H9 (cell line): ENCODE measurements around the gene LARP4B. TPM values are rescaled to one million over a fixed set of nuclear protein-coding genes. Genes with fewer than 3 reads are reported as not detected.
A peak's percentile ranks its signal among the peaks of the same experiment; 100 is the strongest.

Experiments used
- DNase-seq: peaks from one replicate; pipeline ENCODE4 v3.0.0-alpha.2; 2017
- H2AFZ ChIP-seq: one replicate; pipeline ENCODE4 v1.6.1; 2013; ENCODE audit warnings: mild to moderate bottlenecking, low read length, control low read depth, moderate library complexity
- H2AK5ac ChIP-seq: 2 replicates; pipeline ENCODE4 v1.6.1; 2013; ENCODE audit warnings: low read length, control low read depth, mixed read lengths; ENCODE audit not compliant: insufficient read length
- H2BK120ac ChIP-seq: one replicate; pipeline ENCODE4 v1.6.1; 2013; ENCODE audit warnings: low read depth, mild to moderate bottlenecking, low read length, control low read depth, inconsistent platforms; ENCODE audit not compliant: poor library complexity, severe bottlenecking
- H2BK12ac ChIP-seq: 2 replicates; pipeline ENCODE4 v1.6.1; 2013; ENCODE audit warnings: low read length, control low read depth, mixed read lengths, low read depth; ENCODE audit not compliant: insufficient read length
- H2BK15ac ChIP-seq: 2 replicates; pipeline ENCODE4 v1.6.1; 2013; ENCODE audit warnings: low read depth, low read length, control low read depth
- H2BK20ac ChIP-seq: one replicate; pipeline ENCODE4 v1.6.1; 2013; ENCODE audit warnings: low read depth, mild to moderate bottlenecking, low read length, control low read depth, inconsistent platforms; ENCODE audit not compliant: poor library complexity, severe bottlenecking
- H2BK5ac ChIP-seq: 2 replicates; pipeline ENCODE4 v1.6.1; 2013; ENCODE audit warnings: low read length, control low read depth, mixed read lengths; ENCODE audit not compliant: insufficient read length
- H3K14ac ChIP-seq: 2 replicates; pipeline ENCODE4 v1.6.1; 2013; ENCODE audit warnings: low read length, control low read depth; ENCODE audit not compliant: insufficient read depth
- H3K18ac ChIP-seq: 2 replicates; pipeline ENCODE4 v1.6.1; 2013; ENCODE audit warnings: low read depth, mild to moderate bottlenecking, mixed read lengths, low read length, control low read depth; ENCODE audit not compliant: insufficient read length
- H3K23ac ChIP-seq: 2 replicates; pipeline ENCODE4 v1.6.1; 2013; ENCODE audit warnings: low read length, control low read depth, mixed read lengths, low read depth; ENCODE audit not compliant: insufficient read length
- H3K23me2 ChIP-seq: 2 replicates; pipeline ENCODE4 v1.6.1; 2013; ENCODE audit warnings: low read depth, mild to moderate bottlenecking, mixed read lengths, low read length, control low read depth; ENCODE audit not compliant: insufficient read length, poor library complexity, severe bottlenecking
- H3K27ac ChIP-seq: 2 replicates; pipeline ENCODE4 v1.5.1; 2013; ENCODE audit warnings: low read length, control low read depth, mixed read lengths, low read depth; ENCODE audit not compliant: insufficient read length
- H3K27me3 ChIP-seq: 2 replicates; pipeline ENCODE4 v1.6.1; 2013; ENCODE audit warnings: low read length, control low read depth, inconsistent platforms; ENCODE audit not compliant: insufficient read depth
- H3K4ac ChIP-seq: 2 replicates; pipeline ENCODE4 v1.6.1; 2013; ENCODE audit warnings: low read depth, mild to moderate bottlenecking, control low read depth, inconsistent platforms, low read length, moderate library complexity
- H3K4me1 ChIP-seq: 2 replicates; pipeline ENCODE4 v1.6.1; 2013; ENCODE audit warnings: low read length, control low read depth, inconsistent platforms; ENCODE audit not compliant: insufficient read depth
- H3K4me2 ChIP-seq: 2 replicates; pipeline ENCODE4 v1.6.1; 2013; ENCODE audit warnings: low read length, control low read depth, mixed read lengths; ENCODE audit not compliant: insufficient read length, insufficient read depth
- H3K56ac ChIP-seq: 2 replicates; pipeline ENCODE4 v1.6.1; 2013; ENCODE audit warnings: low read depth, mild to moderate bottlenecking, mixed read lengths, low read length, control low read depth; ENCODE audit not compliant: insufficient read length
- H3K79me1 ChIP-seq: 2 replicates; pipeline ENCODE4 v1.6.1; 2013; ENCODE audit warnings: low read depth, mild to moderate bottlenecking, moderate library complexity, low read length, control low read depth, inconsistent platforms; ENCODE audit not compliant: insufficient read depth, poor library complexity, severe bottlenecking
- H3K79me2 ChIP-seq: 2 replicates; pipeline ENCODE4 v1.6.1; 2013; ENCODE audit warnings: low read length, control low read depth, inconsistent platforms; ENCODE audit not compliant: insufficient read depth
- H3K9ac ChIP-seq: 2 replicates; pipeline ENCODE4 v1.6.1; 2013; ENCODE audit warnings: low read length, control low read depth, mixed read lengths; ENCODE audit not compliant: insufficient read length; ENCODE audit errors: extremely low read depth
- H3K9me3 ChIP-seq: one replicate; pipeline ENCODE4 v1.6.1; 2013; ENCODE audit warnings: low read depth, low read length, inconsistent platforms; ENCODE audit not compliant: control insufficient read depth
- H3T11ph ChIP-seq: one replicate; pipeline ENCODE4 v1.6.1; 2013; ENCODE audit warnings: mild to moderate bottlenecking, low read length, control low read depth, inconsistent platforms
- H4K20me1 ChIP-seq: one replicate; pipeline ENCODE4 v1.6.1; 2013; ENCODE audit not compliant: control insufficient read depth, insufficient read length, insufficient read depth
- H4K5ac ChIP-seq: 2 replicates; pipeline ENCODE4 v1.6.1; 2013; ENCODE audit warnings: low read depth, mild to moderate bottlenecking, mixed read lengths, low read length, control low read depth; ENCODE audit not compliant: insufficient read length
- H4K8ac ChIP-seq: replicated peaks from 2 replicates; pipeline ENCODE4 v1.6.1; 2013; ENCODE audit warnings: low read length, control low read depth, mixed read lengths, low read depth; ENCODE audit not compliant: insufficient read length
- H4K91ac ChIP-seq: 2 replicates; pipeline ENCODE4 v1.6.1; 2013; ENCODE audit warnings: low read depth, mild to moderate bottlenecking, moderate library complexity, mixed read lengths, low read length, control low read depth; ENCODE audit not compliant: insufficient read length
- H3K27ac Mint-ChIP-seq, 3 experiments: 2 replicates in 2 of 3; 3 replicates in 1 of 3; pipeline ENCODE4 v1.8.0; 2020 to 2021; ENCODE audit warnings: mixed read lengths in 3 of 3, mild to moderate bottlenecking in 1 of 3, moderate library complexity in 1 of 3
- H3K27me3 Mint-ChIP-seq: 2 replicates; pipeline ENCODE4 v1.8.0; 2021; ENCODE audit warnings: low read depth, mild to moderate bottlenecking, moderate library complexity, mixed read lengths
- H3K36me3 Mint-ChIP-seq, 3 experiments: 2 replicates in 2 of 3; 3 replicates in 1 of 3; pipeline ENCODE4 v1.8.0; 2020 to 2021; ENCODE audit warnings: low read depth in 3 of 3, mixed read lengths in 3 of 3; ENCODE audit not compliant: insufficient read depth in 1 of 3
- H3K4me1 Mint-ChIP-seq, 2 experiments: 2 replicates each; pipeline ENCODE4 v1.8.0; 2020; ENCODE audit warnings: mixed read lengths in 2 of 2
- H3K4me3 Mint-ChIP-seq, 2 experiments: 2 replicates in 1 of 2; 3 replicates in 1 of 2; pipeline ENCODE4 v1.8.0; 2020 to 2021; ENCODE audit warnings: mild to moderate bottlenecking in 2 of 2, mixed read lengths in 2 of 2, moderate library complexity in 1 of 2
- H3K9me3 Mint-ChIP-seq, 2 experiments: 2 replicates in 1 of 2; 3 replicates in 1 of 2; pipeline ENCODE4 v1.8.0; 2020; ENCODE audit warnings: mild to moderate bottlenecking in 2 of 2, mixed read lengths in 2 of 2, moderate library complexity in 1 of 2
- WGBS: extraction: QIAGEN DNeasy Blood & Tissue Kit; methylation state at CpG from one replicate; pipeline ENCODE4 v1.1.7; 2013; ENCODE audit warnings: missing lambda C conversion rate, low lambda C conversion rate, mixed read lengths; ENCODE audit not compliant: insufficient read length; ENCODE audit errors: extremely low coverage; 5-methylcytosine and 5-hydroxymethylcytosine counted together
- total RNA-seq: library from RNA; stranded (reverse); gene quantifications from 2 replicates; pipeline ENCODE4 v1.2.1, GENCODE V29; 2021
- TF ChIP-seq, protein P1 (sequence below): fragments of 200-600 bp; sonication (generic); conservative IDR thresholded peaks from 3 replicates; pipeline ENCODE4 v1.8.0; 2021; ENCODE audit warnings: antibody characterized with exemption, mild to moderate bottlenecking

LARP4B gene
- total RNA-seq, 1 experiment from 2014 or later, result 88.9 TPM

DNA sequence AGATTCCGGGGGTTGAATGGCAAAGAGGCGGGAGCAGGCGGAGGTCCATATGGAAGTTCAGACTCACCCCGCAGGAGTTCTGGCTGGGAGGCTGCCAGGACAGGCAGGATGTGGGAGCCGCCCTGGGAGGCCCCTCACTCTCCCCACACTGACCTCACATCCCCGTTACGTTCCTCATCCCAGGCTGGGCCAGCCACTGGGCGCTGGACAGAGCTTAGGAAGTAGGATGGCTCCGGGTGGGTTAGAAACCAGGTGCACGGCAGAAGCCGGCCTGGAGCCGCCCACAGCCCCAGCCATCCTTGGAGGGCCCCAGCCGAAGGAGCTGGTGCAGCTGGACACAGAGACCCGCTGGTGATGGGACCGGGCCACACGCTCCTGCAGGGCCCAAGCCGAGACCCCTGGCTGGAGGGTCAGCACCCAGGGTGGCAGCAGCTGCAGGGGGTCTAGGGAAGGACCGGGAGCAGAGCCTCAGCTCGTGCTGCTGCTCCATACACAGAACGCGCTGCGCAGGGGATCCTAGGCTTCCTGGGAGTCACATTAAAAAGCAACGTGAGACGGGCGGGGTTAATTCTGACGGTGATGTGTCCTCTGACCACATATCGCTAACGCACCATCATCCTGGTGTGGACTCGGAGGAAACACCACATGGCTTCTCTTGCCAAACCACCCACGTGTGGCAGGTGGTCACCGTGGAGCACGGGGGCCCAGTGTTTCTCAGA is 143.4 kb downstream of the LARP4B start:
- Histone ChIP-seq H4K20me1 (no peaks in the 10 kb centered on the region), H3K27ac (no peak overlapping the region), H3K4ac (no peak overlapping the region), H4K5ac (no peak overlapping the region), H3K4me1 (no peaks in the 10 kb centered on the region), H2AFZ (no peak overlapping the region), H2AK5ac (no peak overlapping the region), H3K23me2 (no peaks in the 10 kb centered on the region), H2BK20ac (no peak overlapping the region), H3K79me1 (no peaks in the 10 kb centered on the region), H3K9ac (no peak overlapping the region), H3K79me2 (no peaks in the 10 kb centered on the region), H2BK5ac (no peak overlapping the region), H3K14ac (no peak overlapping the region; the same call in 1 of the 2 replicates), H4K8ac (no peak overlapping the region), H2BK12ac (no peak overlapping the region), H3K4me2 (no peak overlapping the region), H3K23ac (no peak overlapping the region), H2BK15ac (no peak overlapping the region), H3T11ph (no peak overlapping the region), H3K18ac (no peak overlapping the region), H3K9me3 (no peaks in the 10 kb centered on the region), H3K56ac (no peak overlapping the region), H4K91ac (no peak overlapping the region), H2BK120ac (no peak overlapping the region), H3K27me3 (no peaks in the 10 kb centered on the region; the same call in 1 of the 2 replicates)
- peaks cover 4 to 10% of the 10 kb centered on the region in 2 experiments; a peak in 3 of 4 replicates for H3K4me1 Mint-ChIP-seq
- peaks cover 44% of the 10 kb centered on the region for H3K27me3 Mint-ChIP-seq
- no CpG with 5 or more reads among the region's 32 CpGs for WGBS
- no peak for DNase-seq
- no peaks in the 10 kb centered on the region for H3K36me3 Mint-ChIP-seq
- TF ChIP-seq, protein P1, sequence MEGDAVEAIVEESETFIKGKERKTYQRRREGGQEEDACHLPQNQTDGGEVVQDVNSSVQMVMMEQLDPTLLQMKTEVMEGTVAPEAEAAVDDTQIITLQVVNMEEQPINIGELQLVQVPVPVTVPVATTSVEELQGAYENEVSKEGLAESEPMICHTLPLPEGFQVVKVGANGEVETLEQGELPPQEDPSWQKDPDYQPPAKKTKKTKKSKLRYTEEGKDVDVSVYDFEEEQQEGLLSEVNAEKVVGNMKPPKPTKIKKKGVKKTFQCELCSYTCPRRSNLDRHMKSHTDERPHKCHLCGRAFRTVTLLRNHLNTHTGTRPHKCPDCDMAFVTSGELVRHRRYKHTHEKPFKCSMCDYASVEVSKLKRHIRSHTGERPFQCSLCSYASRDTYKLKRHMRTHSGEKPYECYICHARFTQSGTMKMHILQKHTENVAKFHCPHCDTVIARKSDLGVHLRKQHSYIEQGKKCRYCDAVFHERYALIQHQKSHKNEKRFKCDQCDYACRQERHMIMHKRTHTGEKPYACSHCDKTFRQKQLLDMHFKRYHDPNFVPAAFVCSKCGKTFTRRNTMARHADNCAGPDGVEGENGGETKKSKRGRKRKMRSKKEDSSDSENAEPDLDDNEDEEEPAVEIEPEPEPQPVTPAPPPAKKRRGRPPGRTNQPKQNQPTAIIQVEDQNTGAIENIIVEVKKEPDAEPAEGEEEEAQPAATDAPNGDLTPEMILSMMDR, result no peak
- H3K27ac Mint-ChIP-seq, result peak overlapping the region in 1 of 3 experiments; percentile 19; a peak in 1 of 7 replicates
- H3K4me3 Mint-ChIP-seq, result no peak overlapping the region
- no peaks in the 10 kb centered on the region for H3K9me3 Mint-ChIP-seq
